GM18909 (cell line): ENCODE results near the gene KIF1A.

Experiments used
- ATAC-seq: cut with Tn5 transposase; IDR thresholded peaks from one replicate; pipeline ENCODE4 v1.9.1; 2021; ENCODE audit warnings: mild to moderate bottlenecking; ENCODE audit not compliant: unreplicated experiment, poor library complexity

Gene KIF1A

DNA sequence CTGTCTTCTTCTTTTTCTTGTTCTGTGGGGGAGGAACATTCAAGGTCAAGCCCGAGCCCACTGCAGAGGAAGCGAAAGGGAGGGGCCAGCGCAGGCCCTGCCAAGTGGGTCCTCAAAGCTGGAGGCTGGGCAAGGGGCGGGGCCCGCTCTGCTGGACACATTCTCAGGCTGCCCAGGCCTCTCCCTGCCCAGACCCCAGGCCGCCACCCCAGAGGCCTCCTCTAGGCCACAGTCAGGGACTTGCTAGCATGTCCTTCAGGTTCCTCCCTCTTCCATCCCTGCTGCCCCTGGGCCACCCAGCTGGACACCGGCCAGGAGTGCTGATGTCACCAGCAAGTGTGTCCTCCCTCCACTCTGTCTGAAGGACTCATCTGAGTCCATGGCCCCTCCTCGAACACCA, 44.1 kb downstream of the KIF1A start:
- ATAC-seq = no peak

DNA sequence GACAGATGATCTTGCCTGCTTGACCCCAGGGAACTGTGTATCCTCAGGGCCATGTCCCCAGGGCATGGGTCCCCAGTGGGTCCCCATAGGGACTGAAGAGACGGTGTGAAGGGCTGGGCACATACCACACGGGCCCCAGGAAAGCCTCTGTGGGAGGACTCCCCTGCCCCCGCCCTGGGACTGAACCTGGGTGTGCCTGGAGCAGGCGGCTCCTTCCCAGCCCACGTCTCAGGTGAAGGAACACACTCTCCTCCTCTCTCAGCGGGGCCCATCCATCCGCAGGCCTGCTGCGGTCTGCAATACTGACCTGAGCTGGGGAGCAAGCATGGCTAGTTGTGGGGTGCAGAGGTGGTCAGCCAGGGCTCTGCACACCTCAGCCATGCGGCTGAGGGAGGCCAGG, 45.2 kb downstream of the KIF1A start:
- ATAC-seq = no peak

GRCh38 chr2:240769096-240769495, 50.9 kb downstream of the KIF1A start:
- ATAC-seq = no peak

DNA sequence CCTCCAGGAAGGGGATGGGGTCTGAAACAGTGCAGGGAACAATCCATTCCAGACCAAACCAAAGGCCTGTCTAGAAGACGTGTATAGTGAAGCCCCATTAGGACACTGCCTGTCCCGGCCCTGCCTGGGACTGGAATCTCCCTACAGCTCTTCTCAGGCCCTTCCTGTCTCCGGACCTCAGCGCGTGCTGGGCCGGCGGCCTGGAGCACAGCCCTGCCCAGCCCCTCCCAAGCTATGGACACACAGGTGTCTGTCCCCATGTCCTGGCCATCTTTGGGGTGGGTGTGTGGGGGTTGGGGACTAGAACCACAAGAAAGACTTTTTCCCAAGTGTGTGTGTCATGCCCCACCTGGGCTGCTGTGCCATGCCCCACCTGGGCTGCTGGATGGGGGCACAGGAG, 51.8 kb downstream of the KIF1A start:
- ATAC-seq = no peak

- no peak for ATAC-seq
These were observed 52.7 kb downstream of the KIF1A start for GRCh38 chr2:240767341-240767740.

DNA sequence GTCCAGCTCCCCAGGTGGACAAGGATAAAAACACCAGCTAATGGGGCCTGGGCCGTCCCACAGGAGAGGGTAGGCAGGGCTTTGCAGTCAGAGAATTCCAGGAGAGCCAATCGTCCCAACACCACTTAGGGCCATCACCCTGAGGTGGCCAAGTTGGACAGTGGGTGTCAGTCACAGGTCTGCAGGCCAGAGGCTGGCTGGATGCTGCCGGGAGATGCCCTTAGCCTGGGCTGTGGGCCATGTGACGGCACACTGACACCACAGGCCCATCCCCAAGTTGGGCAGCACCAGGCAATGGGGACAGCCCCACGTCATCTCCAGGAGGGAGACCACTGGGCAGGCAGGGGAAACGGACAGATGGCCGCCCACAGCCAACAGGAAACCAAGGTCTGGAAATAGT, 53.9 kb downstream of the KIF1A start:
- ATAC-seq = no peak

DNA sequence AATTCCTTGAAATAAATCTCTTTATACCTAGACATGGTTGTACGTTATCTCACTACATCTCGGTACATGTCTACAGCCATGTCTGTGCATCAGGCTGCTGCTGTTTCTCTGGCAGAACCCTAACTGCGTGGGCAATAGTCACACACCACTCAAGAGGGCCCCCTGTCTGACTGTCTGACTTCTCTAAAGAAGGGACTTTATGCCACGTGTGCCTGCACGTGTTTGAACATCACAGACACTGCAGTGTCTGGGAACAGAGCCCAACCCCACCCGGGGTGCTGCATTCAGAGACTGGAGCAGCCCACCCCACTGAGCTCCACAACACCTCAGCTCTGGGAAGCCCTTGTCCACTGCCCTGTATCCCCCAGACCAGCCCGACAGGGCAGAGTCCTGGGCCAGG, 55.0 kb downstream of the KIF1A start:
- ATAC-seq = no peak

GRCh38 chr2:240764605-240765004, 55.4 kb downstream of the KIF1A start:
- ATAC-seq = no peak

GRCh38 chr2:240762971-240763370, 57.0 kb downstream of the KIF1A start:
- ATAC-seq = no peak

- no peak for ATAC-seq
These were observed 57.8 kb downstream of the KIF1A start for GRCh38 chr2:240762249-240762648.

DNA sequence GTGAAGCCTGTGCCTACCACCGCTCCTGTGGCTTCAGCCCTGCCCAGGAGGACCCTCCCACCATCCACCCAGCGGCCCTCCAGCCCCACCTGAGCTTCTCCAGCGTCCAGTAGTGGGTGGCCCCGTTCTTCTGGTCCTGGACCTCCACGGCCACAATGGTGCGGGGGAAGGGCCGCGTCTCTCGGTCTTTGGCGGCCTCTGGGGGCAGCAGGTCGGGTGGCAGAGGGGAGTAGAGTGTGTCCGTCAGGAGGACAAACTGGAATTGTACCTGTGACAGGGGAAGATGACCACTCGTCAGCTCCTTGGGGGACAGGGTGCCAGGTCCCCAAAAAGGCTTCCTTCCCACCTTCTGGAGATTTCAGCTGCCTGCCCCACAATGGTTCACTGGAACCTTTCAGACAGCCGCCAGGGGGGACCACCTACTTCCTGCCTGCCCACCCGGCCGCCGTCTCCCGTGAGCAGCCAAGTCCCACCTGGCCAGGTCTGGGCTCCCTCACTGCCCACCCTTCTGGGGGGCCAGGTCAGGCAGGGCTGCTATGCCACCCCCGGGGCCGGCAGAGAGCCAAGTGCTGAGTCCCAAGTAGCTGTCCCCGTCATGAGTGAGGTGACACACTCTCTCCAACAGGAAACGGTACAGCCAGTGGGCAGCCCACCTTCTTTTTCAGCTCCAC, 59.3 kb downstream of the KIF1A start:
- ATAC-seq = no peak

DNA sequence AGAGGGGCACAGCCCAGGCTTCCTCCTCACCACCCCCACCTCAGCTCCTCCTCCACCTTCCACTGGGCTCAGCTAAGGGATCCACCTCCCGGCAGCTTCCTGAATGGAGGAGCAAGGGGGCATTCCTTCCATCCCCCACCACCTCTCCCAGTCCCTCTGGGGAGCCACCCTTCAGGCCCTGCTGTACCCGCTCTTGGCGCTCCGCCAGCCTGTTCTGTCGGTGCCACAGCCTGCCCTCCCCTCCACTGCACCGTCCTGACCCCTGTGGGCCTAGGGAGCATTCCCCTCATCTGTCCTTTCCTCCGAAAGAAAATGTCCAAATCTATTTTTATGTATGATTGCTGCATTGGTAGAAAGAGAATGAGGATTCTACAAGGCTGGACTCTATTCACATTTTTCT, 59.9 kb downstream of the KIF1A start:
- ATAC-seq = no peak

DNA sequence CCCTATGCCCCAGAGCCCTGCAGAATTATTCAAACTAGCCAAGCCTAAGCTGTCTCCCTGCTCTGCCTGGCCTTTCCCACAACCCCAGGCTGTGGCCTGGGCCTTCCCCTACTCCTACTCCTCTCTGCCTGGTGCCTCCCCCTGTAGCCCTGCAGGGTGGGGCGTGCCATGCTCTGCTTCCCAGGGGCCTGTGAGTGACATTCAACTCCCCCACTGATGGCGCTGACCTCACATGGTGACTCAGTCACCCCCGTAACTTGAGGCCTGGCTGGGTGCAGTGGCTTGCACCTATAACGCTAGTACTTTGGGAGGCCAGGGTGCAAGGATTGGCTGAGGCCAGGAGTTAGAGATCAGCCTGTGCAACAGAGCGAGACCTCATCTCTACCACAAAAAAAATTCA, 60.6 kb downstream of the KIF1A start:
- ATAC-seq = no peak

- no peak for ATAC-seq
These were observed 62.9 kb downstream of the KIF1A start for GRCh38 chr2:240757086-240757614.

DNA sequence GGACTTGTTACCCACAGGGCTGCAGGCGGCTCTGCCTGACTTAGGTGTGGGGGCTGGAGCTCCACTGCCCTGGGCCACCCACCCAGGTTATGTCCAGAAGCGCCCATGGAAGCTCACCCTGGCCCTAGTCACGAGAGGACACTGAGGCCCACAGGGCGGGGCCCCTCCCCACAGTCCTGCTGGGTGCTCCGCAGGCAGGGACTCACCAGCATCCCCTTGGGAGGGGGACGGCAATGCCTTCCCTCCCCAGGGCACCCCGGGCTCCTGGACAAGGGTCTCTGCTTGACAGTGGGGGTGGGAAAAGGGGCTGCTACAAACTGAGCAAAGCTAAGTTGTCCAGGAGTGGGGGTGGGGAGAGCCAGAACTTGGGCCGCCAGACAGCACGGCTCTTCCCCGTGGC, 67.8 kb downstream of the KIF1A start:
- ATAC-seq = no peak

- ATAC-seq = no peak
These were observed 69.6 kb downstream of the KIF1A start for GRCh38 chr2:240750409-240750808.

DNA sequence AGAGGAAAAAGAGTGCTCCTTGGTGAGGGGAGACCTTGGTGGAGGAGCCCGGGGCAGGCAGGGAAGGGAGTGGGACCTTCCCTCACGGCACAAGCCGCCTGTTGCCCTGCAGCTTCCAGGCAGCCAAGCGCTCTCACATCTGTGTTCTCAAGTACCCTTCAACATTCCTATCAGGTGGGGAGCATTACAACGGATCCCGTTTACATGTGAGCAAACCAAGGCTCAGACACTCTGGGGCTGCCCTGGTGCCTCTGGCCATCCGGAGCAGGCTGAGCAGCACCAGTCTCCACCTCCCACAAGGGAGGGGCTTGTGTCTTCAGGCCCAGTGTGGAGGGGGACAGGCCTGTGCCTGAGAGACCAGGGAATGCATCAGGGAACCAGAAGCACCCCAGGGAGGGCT, 70.5 kb downstream of the KIF1A start:
- no peak for ATAC-seq

DNA sequence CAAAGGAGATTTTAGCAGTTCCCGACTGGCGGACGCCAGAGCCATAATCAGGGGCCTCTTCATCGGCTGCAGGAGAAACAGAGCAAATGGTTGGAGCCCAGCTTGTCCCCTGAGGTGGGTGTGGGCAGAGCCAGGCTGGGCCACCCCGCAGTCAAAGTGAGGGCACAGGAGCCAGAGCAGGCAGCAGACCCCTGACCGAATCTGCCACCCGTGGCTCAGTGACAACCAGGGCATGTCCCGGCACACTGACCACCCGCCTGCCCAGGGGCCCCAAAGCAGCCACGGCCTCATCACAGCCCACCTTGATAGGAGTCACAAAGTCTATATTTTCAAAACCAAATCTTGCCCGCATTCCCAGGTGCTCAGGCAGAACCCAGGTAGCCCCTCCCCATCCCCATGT, 72.8 kb downstream of the KIF1A start:
- no peak for ATAC-seq

- ATAC-seq = no peak
These were observed 73.3 kb downstream of the KIF1A start for GRCh38 chr2:240746671-240747070.

DNA sequence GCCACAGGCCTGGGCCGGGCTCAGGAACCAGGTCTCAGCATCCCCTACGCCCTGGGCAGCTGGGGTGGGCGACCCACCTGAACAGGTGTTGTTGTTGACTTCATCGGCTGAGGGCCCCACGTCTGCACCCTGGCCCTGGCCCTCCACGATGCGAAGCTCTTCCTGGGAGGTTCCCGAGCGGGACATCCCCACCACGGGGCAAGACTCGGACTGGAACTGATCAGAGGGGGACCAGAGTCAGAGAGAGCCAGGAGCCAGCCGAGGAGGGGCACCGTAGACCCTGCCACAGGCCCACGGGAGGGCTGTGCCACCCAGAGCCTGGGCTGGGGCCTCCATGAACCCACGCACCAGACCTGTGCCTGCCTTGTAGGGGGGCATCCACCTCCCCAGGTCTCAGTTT, 74.1 kb downstream of the KIF1A start:
- no peak for ATAC-seq

DNA sequence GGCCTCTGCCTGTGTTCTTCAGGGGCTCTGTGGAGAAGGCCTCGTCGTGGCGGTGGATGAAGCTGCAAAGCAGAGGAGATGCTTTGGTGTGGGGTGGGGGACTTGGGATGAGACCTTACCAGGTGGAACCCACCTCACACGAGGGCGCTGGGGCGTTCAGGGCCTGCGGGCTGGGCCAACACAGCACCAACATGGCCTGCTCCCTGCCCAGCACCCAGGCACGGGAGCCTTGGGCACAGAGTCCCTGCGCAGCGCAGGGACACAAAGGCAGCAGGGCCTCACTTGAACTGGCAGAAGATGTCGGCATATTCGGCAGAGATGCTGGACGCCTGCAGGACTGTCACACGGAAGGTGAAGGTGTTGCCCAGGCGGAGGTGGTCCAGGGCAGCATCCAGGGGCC, 74.6 kb downstream of the KIF1A start:
- no peak for ATAC-seq

DNA sequence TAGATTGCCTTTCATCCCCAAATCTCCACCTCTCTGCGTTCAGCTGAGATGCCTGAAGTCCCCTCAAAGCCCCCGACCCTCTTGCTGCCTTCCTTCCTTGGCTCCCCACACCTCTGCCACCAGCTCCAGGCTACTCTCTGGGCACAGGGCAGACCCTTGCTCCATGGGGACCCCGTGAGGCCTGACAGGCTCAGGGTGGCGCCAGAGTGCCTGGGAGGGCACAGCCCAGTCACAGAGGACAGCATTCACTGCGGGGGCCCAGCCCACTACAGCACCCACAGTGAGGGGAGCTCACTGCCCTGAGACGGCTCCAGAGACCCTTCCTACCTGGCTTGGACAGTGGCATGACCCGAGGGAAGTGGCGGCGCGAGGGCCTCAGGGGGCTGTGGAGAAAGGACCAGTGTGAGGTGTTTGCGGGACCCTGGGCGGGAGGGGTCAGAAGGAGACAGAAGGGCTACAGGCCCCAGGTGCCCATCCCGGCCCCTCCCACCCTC, 77.4 kb downstream of the KIF1A start:
- ATAC-seq = no peak
